AG08395 (cell line): ENCODE measurements around the gene ABAT.
A peak's percentile ranks its signal among the peaks of the same experiment; 100 is the strongest.

Source experiments
- DNase-seq: peaks from one replicate; pipeline ENCODE4 v3.0.0; 2012; ENCODE audit warnings: mixed read lengths, low spot score

ABAT gene

GRCh38 chr16:8674413-8675022 lies at the start of gene ABAT:
ABAT (plus strand) TSS chr16:8674617; CDS start chr16:8735740, 61,123 bp downstream.
- peak; percentile 98 for DNase-seq

DNA sequence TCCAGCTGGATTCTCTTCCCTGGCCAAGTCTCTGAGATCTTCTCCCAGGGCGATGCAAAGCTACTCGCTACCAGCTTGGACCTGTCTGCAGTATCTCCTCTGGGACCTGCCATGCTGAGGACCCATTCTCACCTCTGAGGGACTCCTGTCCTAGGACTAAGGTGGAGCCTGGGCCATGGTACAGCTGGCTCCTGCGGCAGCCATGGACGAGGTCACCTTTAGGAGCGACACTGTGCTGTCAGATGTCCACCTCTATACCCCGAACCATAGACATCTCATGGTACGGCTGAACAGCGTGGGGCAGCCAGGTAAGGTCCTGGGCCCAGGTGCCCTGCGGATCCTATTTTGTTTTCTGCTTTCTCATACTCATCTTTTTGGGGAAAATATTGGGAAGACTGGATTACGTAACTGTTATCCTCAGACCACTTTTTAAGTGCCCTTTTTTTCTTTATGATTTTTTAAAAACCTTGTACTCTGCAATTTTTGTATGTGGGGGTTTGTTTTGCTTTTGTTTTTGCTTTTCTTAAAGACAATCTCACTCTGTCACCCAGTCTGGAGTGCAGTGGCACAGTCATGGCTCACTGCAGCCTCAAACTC lies 48.8 kb upstream of the ABAT start:
- DNase-seq: no peak

DNA sequence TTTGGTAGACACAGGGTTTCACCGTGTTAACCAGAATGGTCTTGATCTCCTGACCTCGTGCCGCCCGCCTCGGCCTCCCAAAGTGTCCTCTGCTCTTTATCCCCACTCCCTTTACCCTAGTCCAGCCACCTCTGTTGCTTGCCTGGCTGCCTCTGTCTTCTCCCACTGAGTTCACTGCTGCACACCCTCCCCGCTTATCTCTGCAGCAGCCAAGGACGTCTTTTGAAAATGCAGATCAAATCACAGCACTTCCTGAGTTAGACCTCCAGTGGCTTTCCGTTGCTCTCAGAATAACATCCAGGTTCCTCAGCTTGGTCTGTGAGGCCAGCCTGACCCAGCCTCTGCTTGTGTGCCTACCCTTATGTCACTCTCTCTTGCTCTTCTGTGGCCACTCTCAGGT lies 47.5 kb upstream of the ABAT start:
- DNase-seq: no peak

GRCh38 chr16:8627456-8627855 lies 47.0 kb upstream of the ABAT start:
- no peak for DNase-seq

GRCh38 chr16:8628981-8629725 lies 45.3 kb upstream of the ABAT start:
- DNase-seq: no peak

GRCh38 chr16:8630255-8630953 lies 44.0 kb upstream of the ABAT start:
- no peak for DNase-seq

DNA sequence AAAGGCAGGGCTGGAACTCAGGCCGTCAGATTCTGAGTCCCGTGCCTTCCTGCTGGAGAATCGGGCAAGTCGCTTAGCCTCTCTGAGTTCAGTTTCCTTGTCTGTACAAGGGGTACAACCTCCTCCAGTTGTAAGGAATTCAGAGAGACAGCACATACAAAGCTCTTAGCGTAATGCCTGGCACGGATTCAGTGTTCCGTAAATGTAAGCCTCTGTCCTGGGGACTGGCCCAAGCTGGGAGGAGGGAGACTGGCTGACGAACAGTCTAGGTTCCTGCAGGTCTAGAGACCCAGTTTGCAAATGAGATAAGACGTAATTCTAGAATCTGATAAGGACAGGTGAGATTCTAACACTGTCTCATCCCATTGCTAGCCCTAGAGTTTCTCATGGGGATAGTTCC lies 43.0 kb upstream of the ABAT start:
- DNase-seq: no peak

- no peak for DNase-seq
These were observed 42.5 kb upstream of the ABAT start for GRCh38 chr16:8631818-8632465.

DNA sequence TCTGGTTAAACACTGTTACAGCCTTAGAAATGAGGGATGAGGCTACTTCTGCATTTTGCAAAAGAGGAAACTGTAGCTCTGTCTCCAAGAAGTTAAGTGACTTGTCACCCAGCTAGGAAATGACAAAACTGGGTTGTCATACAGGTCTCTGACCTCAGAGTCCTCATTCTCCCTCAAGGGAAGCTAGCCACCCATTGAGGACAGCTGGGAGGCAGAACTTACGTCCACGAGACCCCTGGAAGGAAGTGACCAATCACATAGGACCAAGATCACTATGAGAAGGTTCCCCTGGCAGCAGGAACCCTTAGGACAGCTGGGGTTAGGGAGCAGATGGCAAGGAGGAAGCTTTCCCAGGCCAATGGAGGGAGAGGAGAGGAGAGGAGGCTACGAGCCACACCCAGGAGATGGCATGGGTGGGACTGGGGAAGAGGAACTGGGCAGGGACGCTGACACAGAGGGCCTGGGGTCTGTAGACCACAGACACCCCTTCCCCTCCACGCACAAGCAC lies 41.7 kb upstream of the ABAT start:
- DNase-seq: no peak

DNA sequence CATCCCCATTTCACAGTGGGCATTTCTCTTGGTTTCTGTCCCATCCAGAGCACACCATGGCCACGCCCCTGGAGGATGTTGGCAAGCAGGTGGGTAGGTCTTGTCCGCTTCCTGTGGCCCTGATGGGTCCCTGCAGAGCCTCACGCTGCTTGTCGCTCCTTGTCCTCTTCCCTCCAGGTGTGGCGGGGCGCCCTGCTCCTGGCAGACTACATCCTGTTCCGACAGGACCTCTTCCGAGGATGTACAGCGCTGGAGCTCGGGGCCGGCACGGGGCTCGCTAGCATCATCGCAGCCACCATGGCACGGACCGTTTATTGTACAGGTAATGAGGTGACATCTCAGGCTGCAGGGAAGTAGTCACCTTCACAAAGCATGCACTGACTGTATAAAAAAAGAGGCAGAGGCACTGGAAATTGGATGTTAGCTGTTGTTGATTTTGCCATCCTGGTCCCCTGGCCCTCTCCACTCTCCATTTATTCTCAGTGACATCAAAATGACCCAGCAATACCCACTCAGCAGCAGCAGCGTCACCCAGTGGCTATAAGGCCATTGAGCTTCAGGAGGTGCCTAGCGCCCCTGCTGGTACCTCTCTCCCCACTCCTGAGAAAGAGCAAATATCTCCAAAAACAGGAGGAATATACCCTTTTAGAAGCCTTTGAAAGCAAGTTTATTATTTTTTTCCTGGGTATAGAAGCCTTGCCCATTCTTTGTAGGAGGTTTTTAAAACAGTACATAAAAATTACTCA lies 39.3 kb upstream of the ABAT start:
- DNase-seq: peak; percentile 52

DNA sequence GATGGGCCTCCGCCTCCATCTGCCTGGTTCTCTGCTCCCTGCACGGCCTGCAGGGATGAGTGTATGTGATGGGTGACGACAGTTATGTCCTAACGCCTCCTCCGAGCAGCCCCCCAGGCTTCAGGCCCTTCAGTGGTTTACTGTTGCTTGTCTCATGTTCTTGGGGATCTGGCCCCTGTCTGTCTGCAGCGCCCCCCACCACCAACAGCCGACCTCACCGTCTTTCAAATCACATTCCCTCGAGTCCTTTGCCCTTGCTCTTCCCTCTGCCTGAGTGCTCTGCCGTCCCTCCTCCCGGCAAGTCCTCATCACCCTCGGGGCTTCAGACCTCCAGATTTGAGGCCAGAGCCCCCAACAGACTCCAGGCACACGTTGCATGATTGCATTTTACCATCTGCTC lies 34.7 kb upstream of the ABAT start:
- no peak for DNase-seq

GRCh38 chr16:8641671-8642070 lies 32.7 kb upstream of the ABAT start:
- no peak for DNase-seq

DNA sequence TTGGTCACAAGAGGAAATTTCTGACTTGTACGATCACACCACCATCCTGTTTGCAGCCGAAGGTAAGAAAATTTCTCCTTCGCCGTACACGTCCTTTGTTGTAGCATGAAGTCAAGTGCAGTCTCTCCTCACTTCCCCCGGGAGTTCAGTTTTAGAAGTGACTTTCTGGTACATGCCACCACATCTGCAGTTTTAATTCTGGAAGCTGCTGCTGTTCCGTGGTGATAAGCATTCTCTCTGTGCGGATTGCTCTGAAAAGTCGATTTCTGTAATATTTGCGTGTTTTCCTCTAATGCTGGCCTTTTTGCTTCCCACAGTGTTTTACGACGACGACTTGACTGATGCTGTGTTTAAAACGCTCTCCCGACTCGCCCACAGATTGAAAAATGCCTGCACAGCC lies 32.3 kb upstream of the ABAT start:
- no peak for DNase-seq

DNA sequence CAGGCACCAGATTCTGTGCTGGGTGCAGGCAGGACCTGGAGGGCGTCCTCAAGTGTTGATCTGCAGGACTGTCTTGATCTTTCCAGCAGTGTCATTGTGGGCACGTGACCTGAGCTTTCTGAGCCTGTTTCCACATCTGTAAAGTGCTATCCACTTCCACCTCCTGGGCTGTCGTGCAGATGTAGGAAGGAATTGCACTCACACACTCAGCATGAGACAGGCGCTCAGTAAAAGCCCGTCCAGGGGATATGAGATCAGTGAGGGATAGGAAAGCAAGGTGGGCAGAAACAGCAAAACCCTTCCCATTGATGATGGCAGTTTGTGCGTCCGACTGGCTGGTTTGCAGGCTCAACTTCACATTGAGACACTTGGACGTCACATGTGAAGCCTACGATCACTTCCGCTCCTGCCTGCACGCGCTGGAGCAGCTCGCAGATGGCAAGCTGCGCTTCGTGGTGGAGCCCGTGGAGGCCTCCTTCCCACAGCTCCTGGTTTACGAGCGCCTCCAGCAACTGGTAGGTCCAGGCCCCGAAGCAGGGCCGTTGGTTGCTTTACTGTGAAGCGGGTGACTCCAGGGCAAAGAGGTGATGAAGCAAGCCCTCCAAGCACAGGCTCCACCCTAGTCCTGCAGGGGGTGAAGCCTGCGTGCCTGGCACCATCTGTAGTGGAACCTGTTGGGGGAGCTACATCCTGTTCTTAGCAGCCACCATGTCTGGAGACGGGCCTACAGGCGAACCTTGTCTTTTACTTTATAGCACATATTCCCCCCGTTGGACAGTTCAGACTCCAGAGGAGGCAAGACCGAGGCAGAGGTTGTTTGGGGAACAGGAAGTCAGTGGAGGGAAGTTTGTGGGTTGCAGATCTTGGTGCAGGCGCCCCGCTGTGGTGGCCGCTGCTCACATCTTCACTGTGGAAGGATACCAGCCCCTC lies 29.9 kb upstream of the ABAT start:
- DNase-seq: no peak

DNA sequence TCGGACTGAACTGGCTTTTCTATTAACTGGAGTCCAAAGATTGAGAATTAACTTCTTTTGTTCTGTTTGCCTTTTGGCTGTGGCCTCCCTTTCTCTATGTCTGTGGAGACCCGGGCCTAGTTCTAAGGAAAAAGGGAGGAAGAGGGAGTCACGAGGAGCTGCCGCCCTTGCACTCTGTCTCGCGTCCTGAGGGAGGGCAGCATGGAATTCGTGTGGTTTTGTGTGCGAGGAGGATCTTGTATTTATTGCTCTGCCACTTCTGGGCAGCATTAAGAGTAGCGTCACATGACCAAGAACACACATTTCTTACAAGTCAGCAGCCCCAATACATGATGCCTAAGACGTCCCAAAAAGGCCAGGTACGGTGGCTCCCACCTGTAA lies 29.3 kb upstream of the ABAT start:
- DNase-seq: no peak

GRCh38 chr16:8645831-8646230 lies 28.6 kb upstream of the ABAT start:
- DNase-seq: no peak

DNA sequence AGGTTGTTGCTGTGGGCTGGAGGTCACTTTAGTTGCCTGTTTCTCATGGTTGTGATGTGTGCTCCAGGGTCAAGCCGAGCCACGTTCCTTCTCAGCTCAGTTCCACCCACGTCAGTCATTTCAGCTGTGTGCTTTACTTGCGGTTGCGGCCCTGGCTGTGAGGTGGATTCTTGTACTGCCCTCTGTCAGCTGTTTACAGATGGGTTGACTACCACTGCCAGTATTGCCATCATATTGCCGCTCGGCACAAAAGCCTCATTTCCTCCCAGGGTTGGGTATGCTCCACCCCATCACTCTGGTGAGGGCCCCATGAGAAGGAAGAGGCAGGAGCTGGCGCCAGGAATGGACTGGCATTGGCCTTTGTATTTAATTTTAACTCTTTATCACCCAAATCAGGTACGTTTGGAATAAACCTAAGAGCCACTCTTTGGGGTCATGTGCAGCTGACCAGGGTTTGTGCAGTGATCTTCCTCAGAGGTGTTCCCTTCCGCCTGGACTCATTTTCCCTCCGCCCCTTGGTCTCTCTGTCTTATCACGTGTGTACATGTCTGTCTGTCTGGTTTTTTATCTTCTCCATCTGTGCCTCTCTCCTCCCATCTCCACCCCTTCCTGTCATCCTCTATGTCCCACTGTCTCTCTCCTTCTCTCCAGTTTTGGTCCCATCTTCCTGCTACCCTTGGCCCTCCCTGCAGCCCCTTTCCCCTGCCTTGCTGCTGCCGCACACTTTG lies 27.9 kb upstream of the ABAT start:
- DNase-seq: no peak

- no peak for DNase-seq
These were observed 26.6 kb upstream of the ABAT start for GRCh38 chr16:8647721-8648318.

DNA sequence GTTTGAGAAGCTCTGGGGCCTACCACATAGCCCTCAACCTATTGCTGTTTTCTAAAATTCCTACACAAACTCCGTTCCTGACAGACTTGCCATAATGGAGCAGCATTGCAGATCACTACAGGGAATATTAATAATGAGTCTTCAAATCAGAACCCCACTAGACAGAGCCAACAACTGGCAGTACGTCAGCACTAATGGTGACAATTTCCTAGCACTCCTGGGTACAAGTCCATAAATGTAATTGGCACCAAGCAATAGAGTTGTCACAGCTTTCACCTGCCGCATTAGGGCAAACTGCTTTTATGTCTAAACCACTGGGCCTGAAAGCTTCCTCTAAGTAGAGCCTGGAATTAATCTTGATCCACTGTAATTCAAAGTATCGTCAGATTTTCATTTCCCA lies 25.5 kb upstream of the ABAT start:
- no peak for DNase-seq
